Amniotic stem cell (primary cell): Measurements from ENCODE around the gene PI16.

Source experiments
- DNase-seq: peaks from one replicate; lab custom pipeline; 2025; lab: John Stamatoyannopoulos, UW

PI16 gene

DNA sequence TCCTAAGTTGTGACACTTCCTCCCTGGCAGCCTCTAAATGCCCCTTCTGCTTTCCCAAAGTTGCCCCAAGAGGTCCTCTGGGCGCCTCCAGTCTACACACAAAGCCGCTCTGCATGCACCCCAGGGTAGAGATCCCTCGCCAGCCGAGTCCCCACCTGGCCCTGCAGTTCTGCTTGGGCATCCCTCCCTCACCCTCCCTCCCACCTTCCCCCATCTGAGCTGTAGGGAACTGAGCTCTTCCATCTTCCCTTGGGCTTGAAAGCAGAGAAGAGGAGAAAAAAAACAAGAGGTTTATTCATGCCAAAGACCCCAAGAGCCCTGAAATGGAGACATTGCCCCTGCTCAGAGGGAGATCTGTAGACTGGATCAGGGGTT is 45.2 kb downstream of the PI16 start:
- DNase-seq: no peak

DNA sequence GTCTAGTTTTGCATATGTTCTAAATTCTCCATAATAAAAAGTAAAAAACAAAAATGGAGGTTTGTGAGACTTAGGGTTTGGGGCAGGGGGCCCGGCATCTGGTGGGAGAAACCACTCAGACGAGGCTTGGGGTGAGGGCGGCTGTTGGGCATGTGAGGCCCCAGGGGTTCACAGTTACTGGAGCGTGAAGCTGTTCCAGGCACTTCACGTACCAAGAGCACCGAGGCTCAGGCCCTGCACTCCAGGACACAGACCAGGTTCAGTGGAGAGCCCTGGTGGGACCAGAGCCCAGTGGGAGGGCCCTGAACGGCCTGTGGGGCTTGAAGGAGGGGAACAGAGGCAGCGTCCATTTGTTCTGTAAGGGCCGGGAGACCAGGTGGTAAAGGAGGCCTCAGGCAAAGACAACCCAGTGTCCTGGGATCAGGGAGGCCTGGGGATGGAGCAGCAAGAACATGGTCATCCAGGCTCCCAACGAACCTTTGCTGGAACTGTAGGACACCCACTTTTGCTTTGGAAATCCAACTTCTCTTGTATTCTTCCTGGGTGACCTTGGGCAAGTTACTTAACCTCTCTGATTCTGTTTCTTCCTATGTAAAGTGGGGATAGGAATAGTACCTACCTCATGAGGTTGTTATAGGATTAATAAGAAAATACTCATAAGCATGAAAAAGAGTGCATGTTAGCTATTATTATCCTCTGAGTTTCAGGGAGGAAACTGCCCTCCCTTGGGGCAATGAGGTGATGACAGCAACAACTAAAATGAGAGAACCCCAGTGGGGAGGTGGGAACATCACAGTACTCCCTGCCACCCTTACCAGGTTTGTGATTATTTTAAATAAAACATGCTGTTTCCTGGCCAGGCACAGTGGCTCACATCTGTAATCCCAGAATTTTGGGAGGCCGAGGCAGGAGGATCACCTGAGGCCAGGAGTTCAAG is 49.8 kb downstream of the PI16 start:
- DNase-seq: no peak

DNA sequence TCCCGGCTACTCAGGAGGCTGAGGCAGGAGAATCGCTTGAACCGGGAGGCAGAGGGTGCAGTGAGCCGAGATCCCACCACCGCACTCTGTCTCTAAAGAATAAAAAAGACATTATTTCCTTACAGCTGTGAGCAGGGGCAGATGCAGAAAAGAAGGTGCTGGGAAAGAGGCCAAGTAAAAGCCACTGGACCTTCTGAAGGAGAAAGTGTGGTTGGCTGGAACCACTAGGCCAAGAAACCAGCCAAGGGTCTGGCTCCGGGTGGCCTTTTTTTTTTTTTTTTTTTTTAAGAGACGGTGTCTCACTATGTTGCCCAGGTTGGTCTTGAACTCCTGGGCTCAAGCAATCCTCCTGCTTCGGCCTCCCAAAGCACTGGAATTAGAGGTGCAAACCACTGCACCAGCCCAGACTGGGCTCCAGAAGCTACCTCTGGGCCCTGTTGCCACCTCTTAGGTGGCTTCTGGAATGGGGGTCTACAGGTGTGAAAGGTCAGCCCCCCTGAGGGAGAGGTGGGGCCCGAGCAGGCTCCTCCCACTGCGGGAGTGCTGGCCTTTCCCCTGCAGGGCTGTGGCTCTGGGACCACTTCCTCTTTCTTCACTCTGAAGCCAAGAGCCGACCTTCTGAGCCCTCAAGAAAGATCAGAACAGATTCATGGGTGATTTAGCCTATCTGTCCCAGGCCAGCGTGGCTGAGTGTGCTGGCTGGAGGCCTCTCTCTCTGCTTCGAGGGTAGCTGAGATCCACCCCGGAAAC is 50.7 kb downstream of the PI16 start, which contains the start of gene FGD2:
FGD2 (plus strand) TSS at position 595 of the 750 bp plus-strand sequence. CDS start 163 bp downstream, outside the sequence.
- DNase-seq: no peak

DNA sequence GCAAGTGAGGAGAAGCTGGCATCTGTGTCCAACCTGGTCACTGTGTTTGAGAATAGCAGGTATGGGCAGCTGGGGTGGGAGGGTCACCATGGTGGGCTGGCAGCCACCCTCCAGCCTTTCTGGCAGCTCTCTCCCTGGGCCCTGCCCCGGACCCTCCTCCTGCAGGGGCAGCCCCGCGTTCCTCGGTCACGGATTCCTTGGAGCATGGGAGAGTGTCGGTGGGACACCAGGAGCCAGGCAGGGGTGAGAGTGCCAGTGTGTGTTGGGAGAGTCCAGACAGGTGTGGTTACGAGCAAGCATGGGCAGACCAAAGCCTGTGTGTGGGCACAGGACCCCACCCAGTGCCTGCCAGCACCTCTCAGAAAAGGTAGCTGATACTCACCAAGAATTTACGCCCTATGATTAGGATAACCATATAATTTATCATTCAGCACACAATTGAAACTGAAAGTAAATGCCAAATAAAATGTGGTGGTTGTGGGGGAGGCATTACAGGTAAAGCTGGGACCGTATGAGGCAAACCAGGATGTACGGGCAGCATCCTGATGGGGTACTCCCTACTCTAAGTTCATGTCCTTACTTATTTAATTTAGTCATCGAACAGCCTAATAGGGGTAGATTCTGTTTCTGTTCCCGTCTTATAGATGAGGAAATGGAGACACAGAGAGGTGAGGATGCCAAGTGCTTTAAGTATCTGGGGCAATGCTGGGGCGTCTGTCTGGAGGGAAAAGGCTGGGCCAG is 51.5 kb downstream of the PI16 start:
- DNase-seq: no peak

DNA sequence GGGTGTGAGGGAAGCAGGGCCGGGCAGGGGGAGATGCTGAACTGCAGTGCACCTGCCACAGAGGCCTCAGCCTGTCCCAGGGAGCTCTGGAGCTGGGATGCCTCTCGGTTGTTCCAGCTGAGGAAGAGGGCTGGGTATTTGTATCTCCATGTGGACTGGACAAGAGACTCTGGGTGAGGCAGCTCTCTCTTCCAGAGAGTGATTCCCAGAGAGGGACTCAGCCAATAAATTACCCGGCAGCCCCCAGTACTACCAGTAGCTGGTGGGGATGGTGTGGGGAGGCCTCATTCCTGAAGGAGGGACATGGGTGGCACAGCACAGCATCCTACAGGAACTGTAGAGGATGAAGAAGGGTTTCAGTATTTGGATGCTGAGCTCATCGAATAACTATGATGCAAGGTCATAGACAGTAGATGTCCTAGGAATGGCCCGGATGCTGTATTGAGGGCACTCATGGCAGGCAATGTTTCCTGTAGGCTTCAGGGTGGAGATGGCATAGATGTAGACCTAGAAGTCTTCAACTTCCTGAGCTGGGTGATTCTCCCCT is 52.3 kb downstream of the PI16 start:
- DNase-seq: no peak

DNA sequence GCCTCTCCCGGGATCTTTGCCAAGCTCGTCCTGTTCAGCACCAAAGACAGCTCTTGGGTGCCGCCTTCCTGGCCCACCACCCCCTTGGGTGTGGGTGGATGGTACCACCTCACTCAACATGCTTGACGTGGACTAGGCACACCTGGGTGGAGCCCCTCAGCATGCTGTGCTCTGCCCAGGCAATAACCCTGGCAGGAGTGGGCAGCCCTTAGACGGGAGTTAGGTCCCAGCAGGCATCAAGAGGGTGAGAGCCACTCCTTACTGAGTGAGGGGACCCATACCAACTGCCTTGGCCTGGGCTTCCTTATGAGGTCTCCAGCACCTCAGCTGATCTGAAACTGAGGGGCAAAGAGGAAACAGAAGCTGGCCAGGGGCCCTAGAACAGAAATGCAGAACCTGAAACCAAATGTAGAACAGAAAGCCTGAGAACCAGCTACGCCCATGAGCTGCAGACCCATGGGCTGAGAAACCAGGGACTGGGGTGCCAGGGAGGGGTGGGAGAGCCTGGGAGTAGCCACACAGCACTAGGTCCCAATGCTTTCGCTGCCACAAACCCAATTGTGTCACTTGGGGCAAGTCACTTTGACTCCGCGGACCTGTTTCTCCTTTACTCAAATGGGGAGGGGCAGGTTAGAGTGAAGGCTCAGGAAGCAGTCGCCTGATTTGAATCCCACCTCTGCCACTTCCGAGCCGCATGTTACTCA is 53.0 kb downstream of the PI16 start:
- DNase-seq: no peak

DNA sequence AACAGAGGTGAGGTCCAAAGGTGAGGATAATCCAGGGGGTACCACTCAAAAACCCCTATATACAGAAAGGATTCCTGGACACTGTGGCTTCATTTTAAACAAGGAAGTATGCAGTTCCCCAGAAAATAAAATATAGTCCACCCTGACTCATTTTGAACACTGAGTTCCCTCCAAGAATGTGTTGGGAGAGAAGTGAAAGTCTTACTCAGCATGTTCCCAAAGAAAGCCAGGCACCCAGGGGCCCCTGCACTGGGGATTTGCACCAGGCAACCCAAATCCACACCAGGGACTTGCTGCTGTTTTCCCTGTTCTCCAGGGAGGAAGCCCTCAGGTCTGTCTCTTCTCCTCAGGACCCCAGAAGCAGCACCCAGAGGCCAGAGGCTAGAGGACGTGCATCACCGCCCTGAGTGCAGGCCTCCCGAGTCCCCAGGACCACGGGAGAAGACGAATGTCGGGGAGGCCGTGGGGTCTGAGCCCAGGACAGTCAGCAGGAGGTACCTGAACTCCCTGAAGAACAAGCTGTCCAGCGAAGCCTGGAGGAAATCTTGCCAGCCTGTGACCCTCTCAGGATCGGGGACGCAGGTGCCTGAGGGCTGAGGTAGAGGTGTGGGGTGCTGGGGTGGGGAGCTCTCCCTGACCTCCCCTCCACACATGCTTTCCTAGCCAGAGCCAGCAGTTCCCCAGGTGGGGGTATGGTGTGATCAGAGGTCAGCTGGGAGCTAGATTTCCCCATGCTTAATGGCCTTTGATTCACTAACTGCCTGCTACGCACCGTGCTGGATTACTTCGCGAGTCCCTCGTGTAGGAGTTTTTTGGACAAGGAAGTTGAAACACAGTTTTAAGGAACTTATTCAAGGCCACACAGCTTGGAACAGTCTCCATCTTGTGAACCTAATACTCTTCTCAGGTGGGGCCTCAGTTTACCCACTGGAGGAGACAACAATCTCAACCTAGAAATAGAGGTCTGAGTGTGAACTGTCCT is 54.2 kb downstream of the PI16 start:
- no peak for DNase-seq

DNA sequence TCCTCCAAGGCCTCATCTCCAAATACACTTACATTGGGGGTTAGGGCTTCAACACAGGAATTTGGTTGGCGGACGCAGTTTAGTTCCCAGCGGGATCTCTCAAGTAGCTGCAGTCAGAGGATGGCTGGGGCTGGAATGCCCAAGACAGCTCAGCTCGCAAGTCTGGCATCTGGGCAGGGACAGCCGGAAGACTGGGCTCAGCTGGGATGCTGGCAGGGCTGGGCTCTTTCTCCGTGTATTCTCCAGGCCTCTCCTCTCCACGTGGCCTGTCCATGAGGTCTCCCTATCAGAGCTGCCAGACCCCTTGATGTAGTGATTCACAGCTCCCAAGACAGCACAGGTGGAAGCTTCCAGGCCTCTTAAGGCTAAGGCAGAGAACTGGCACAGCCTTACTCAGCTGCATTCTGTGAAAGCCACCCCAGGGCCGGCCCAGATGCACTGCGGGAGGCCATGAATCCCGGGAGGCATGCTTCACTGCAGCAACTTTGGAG is 55.9 kb downstream of the PI16 start:
- no peak for DNase-seq

DNA sequence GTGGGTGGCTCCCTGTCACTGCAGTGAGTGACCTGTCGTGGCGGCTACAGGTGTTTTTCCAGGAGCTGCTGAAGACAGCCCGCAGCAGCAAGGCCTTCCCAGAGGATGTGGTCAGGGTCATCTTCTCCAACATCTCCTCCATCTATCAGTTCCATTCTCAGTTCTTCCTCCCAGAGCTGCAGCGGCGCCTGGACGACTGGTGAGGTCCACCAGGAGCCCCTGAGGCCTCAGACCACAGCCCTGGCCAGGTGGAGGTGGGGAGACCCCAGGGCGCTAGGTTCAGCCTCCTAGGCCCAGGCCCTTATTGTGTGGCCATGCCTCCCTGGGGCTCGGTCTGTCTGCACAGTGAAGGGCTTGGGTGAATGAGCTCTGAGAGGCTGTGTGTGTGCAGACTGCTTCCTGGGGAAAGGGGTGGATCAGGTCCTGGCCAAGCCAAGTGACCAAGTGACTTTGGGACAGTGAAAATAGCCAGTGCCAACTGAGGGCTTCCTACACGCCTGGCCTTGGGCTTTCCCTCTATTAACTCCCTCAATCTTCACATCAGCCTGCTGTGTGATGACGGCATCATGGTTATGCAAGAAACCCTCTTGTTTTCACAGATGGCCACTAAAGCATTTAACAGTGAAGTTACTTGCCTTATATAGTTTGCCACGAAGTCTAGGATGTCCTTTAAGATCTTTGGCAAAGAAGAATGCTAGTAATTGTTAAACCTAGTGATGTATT is 57.3 kb downstream of the PI16 start:
- no peak for DNase-seq

DNA sequence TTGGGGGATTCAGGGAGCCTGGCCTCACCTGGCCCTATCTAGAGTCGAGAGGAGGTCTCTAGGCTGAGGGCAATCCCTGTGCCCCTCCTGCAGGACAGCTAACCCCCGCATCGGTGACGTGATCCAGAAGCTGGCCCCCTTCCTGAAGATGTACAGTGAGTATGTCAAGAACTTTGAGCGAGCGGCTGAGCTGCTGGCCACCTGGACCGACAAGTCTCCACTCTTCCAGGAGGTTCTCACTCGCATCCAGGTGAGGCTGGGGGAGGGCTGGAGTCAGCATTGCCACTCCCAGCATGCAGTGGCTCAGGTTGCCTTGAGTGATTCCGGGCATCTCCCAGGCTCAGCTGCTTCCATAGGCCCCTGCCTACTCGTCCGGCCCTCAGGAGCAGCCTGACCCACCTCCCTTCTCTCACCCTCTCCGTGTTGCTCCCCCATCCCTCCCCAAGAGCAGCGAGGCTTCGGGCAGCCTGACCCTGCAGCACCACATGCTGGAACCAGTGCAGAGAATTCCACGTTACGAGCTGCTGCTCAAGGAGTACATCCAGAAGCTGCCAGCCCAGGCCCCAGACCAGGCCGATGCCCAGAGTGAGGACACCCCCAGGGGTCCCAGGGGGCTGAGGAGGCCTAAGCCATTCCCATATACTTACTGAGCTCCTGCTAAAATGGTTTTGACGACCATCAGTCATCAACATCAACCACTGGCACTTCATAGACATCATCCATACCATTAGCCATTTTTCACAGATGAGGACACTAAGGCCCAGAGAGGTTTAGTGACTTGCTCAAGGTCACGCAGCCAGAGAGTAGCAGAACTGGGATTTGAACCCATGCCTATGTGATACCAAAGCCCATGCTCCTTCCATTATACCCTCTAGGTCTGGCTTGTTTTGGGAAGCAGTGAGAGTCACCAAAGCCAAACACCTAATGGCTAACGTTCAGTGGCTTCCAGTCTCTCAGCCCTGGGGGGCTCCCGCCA is 59.3 kb downstream of the PI16 start:
- no peak for DNase-seq
